Lung (tissue), 12 donors: ENCODE data around the gene SULT1C4. TPM values are rescaled to one million over a fixed set of nuclear protein-coding genes. Genes with fewer than 3 reads are reported as not detected.

Experiments used
- ATAC-seq: fragments of 200-7000 bp; cut with Tn5 transposase; one replicate; pipeline ENCODE4 v1.9.1; 2020; ENCODE audit warnings: moderate number of reproducible peaks; ENCODE audit not compliant: insufficient read depth, low FRiP score
- DNase-seq, 3 donors: peaks; one replicate each; pipeline ENCODE4 v3.0.0-alpha.2; 2013 to 2017
- H3K27ac ChIP-seq, 2 donors: one replicate each; pipeline ENCODE4 v1.5.1; 2013; ENCODE audit warnings: mild to moderate bottlenecking in 2 of 2, moderate library complexity in 2 of 2, control low read depth in 1 of 2, inconsistent platforms in 1 of 2, low read depth in 1 of 2, low read length in 1 of 2
- H3K27me3 ChIP-seq, 3 donors: one replicate each; pipeline ENCODE4 v1.5.1; 2013; ENCODE audit warnings: low read length in 2 of 3; ENCODE audit not compliant: control insufficient read depth in 3 of 3, insufficient read depth in 3 of 3
- H3K36me3 ChIP-seq, 4 donors: one replicate each; pipeline ENCODE4 v1.5.1; 2013; ENCODE audit warnings: low read length in 4 of 4, mild to moderate bottlenecking in 1 of 4, moderate library complexity in 1 of 4; ENCODE audit not compliant: control insufficient read depth in 4 of 4, insufficient read depth in 4 of 4
- H3K4me1 ChIP-seq, 5 donors: one replicate each; pipeline ENCODE4 v1.5.1; 2013; ENCODE audit warnings: low read length in 5 of 5, mild to moderate bottlenecking in 2 of 5, moderate library complexity in 1 of 5; ENCODE audit not compliant: control insufficient read depth in 5 of 5, insufficient read depth in 5 of 5
- H3K4me3 ChIP-seq: one replicate; pipeline ENCODE4 v1.5.1; 2013; ENCODE audit warnings: mild to moderate bottlenecking, control low read depth, moderate library complexity
- H3K9ac ChIP-seq, 2 donors: one replicate each; pipeline ENCODE4 v1.5.1; 2013; ENCODE audit warnings: low read length in 2 of 2, control low read depth in 1 of 2; ENCODE audit not compliant: insufficient read depth in 1 of 2
- H3K9me3 ChIP-seq, 4 donors: one replicate each; pipeline ENCODE4 v1.5.1; 2013; ENCODE audit warnings: low read length in 3 of 4, mild to moderate bottlenecking in 1 of 4, moderate library complexity in 1 of 4; ENCODE audit not compliant: control insufficient read depth in 4 of 4, insufficient read depth in 3 of 4
- CTCF ChIP-seq: IDR thresholded peaks from 2 replicates; pipeline ENCODE4 v1.5.1; 2012; ENCODE audit warnings: mild to moderate bottlenecking; ENCODE audit errors: control extremely low read depth, extremely low read depth
- WGBS, 2 donors: extraction: QIAGEN DNeasy Blood & Tissue Kit; methylation state at CpG; one replicate each; pipeline ENCODE4 v1.1.7; 2013; 5-methylcytosine and 5-hydroxymethylcytosine counted together
- polyA plus RNA-seq, 2 donors: library from polyadenylated mRNA; stranded (reverse); fragments of 200-250 nt; gene quantifications; one replicate each; pipeline ENCODE4 v1.2.1, GENCODE V29; 2013
- total RNA-seq, 2 donors: library from RNA; depleted of rRNA in 1 of 2; stranded (reverse); fragments of >200 nt in 1 of 2; gene quantifications; one replicate each; pipeline ENCODE4 v1.2.1, GENCODE V29; 2014 to 2021
- donor health status: control.
- donor health status: control.
- donor health status: Bipolar disorder and iron deficiency.
- donor health status: healthy.
- donor health status: DM: yes; HTN: yes; CAD: no.

Gene SULT1C4
- total and polyA plus RNA-seq, 4 donors = 1.7 to 85.0 (median 5.8) TPM

GRCh38 chr2:108392029-108392428 is 14.3 kb downstream of the SULT1C4 start:
- ATAC-seq (no peak), DNase-seq (no peak)
- no peak for TF ChIP-seq CTCF
- peaks cover 0 to 15% (median 6%) of the 10 kb centered on the region in 4 donors for H3K36me3 ChIP-seq
- H3K9ac ChIP-seq = no peak overlapping the region
- WGBS, 2 donors = 94 to 95% methylated on average over 1 of the region's 1 CpG
- no peaks in the 10 kb centered on the region for H3K4me1 ChIP-seq
- no peak overlapping the region for H3K4me3 ChIP-seq
- no peak overlapping the region for H3K27ac ChIP-seq
- peaks cover 0 to 10% (median 2%) of the 10 kb centered on the region in 4 donors for H3K9me3 ChIP-seq
- H3K27me3 ChIP-seq = no peaks in the 10 kb centered on the region

DNA sequence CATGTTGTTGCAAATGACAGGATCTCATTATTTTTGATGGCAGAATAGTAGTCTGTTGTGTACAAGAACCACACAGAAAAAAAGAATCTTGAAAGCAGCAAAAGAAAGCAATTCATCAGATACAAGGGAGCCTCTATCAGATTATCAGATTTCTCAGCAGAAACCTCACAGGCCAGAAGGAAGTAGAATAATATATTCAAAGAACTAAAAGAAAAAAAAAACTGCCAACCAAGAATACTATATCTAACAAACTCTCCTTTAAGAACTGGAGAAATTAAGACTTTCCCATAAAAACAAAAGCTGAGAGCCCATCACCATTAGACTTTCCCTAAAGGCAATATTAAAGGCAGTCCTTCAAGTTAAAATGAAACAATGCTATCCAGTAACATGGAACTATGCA is 15.4 kb downstream of the SULT1C4 start:
- ATAC-seq = no peak
- H3K4me1 ChIP-seq = no peaks in the 10 kb centered on the region
- no peak for DNase-seq
- H3K4me3 ChIP-seq = no peak overlapping the region
- no peak for TF ChIP-seq CTCF
- peaks cover 0 to 12% (median 2%) of the 10 kb centered on the region in 4 donors for H3K9me3 ChIP-seq
- H3K27ac ChIP-seq = no peak overlapping the region
- H3K27me3 ChIP-seq = no peaks in the 10 kb centered on the region
- peaks cover 0 to 10% (median 5%) of the 10 kb centered on the region in 4 donors for H3K36me3 ChIP-seq
- no peak overlapping the region for H3K9ac ChIP-seq

- H3K36me3 ChIP-seq = peaks cover 0 to 7% (median 3%) of the 10 kb centered on the region in 4 donors
- no peaks in the 10 kb centered on the region for H3K27me3 ChIP-seq
- H3K9me3 ChIP-seq = peaks cover 0 to 29% (median 8%) of the 10 kb centered on the region in 4 donors
- H3K27ac ChIP-seq = no peak overlapping the region
- 97 to 98% methylated on average over 8 of the region's 8 CpGs for WGBS, 2 donors
- no peak for ATAC-seq
- DNase-seq = no peak
- no peak overlapping the region for H3K9ac ChIP-seq
- H3K4me3 ChIP-seq = no peak overlapping the region
- no peak for TF ChIP-seq CTCF
- no peaks in the 10 kb centered on the region for H3K4me1 ChIP-seq
Measured at GRCh38 chr2:108395155-108395554, 17.4 kb downstream of the SULT1C4 start.

GRCh38 chr2:108396845-108397244 is 19.1 kb downstream of the SULT1C4 start:
- Histone ChIP-seq H3K4me1 (no peaks in the 10 kb centered on the region), H3K9me3 (peaks cover 0 to 26% (median 12%) of the 10 kb centered on the region in 4 donors), H3K27me3 (no peaks in the 10 kb centered on the region), H3K36me3 (no peaks in the 10 kb centered on the region), H3K9ac (no peak overlapping the region), H3K27ac (no peak overlapping the region), H3K4me3 (no peak overlapping the region)
- DNase-seq (no peak), ATAC-seq (no peak)
- TF ChIP-seq CTCF = no peak
- WGBS, 2 donors = 84 to 87% methylated on average over 3 of the region's 3 CpGs
